GM21390 (cell line): ENCODE data around the gene GP1BA.

Experiments used
- ATAC-seq: cut with Tn5 transposase; IDR thresholded peaks from one replicate; pipeline ENCODE4 v1.9.1; 2021; ENCODE audit not compliant: unreplicated experiment

The GP1BA gene

GRCh38 chr17:4931963-4932362, at the start of gene GP1BA:
TSS of gene GP1BA (plus strand) at chr17:4932277. CDS start at chr17:4932605, 328 bp downstream.
- no peak for ATAC-seq

- ATAC-seq: no peak
Measured at GRCh38 chr17:4884489-4884888, 47.6 kb upstream of the GP1BA start.

GRCh38 chr17:4886830-4887229, 45.2 kb upstream of the GP1BA start:
- no peak for ATAC-seq

- ATAC-seq: no peak
Measured at GRCh38 chr17:4887581-4887980, 44.5 kb upstream of the GP1BA start.

- ATAC-seq: no peak
Measured at GRCh38 chr17:4891411-4892410, 40.4 kb upstream of the GP1BA start.

- no peak for ATAC-seq
Measured at GRCh38 chr17:4892499-4893221, 39.4 kb upstream of the GP1BA start.

DNA sequence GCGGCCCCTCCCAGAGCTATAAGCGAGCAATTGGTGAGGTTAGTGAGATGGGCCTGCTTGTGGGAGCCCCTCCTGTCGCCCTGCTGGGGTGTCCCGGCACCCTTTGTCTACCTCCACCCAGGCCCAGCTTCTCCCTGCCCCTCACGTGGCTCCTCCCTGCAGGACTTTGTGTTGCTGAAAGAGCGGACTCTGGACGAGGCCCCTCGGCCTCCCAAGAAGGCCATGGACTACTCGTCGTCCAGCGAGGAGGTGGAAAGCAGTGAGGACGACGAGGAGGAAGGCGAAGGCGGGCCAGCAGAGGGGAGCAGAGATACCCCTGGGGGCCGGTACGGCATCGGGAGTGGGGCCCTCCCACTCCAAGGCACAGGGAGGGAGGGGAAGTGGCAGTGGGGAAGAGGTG, 38.8 kb upstream of the GP1BA start:
- no peak for ATAC-seq

DNA sequence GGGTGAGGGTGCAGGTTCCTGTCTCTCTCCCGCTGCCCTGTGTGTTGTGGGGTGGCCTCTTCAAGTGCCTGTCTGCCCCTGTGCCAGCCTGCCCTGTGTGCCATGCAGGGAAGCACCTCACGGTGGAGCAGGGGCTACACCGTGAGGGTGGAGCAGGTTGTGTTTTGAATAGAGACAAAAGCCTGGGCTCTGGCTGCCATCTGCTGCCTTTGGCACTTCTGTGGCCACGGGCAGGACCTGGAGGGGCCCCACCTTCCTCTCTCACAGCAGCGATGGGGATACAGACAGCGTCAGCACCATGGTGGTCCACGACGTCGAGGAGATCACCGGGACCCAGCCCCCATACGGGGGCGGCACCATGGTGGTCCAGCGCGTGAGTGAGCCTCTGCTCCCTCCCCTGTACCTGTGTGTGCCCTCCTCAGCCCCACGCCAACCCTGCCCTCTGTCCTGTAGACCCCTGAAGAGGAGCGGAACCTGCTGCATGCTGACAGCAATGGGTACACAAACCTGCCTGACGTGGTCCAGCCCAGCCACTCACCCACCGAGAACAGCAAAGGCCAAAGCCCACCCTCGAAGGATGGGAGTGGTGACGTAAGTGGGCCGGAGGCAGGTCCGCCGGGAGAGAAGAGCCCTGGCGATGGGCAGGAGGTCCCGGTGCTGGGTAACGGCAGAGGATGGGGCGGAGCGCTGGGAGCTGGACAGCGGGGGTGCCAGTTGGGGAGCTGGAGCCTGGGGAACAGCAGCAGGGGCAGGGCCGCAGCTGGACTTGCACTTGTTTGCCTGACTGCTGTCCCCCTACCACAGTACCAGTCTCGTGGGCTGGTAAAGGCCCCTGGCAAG, 38.1 kb upstream of the GP1BA start:
- no peak for ATAC-seq

DNA sequence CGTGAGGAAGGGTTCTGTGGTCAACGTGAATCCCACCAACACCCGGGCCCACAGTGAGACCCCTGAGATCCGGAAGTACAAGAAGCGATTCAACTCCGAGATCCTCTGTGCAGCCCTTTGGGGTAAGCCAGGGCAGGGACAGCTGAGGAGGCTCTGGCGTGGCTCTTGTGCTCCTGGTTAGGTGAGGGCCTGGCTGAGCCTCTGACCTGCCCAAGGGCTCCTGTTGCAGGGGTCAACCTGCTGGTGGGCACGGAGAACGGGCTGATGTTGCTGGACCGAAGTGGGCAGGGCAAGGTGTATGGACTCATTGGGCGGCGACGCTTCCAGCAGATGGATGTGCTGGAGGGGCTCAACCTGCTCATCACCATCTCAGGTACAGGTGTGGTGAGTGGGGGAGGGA, 37.0 kb upstream of the GP1BA start:
- no peak for ATAC-seq

- ATAC-seq: no peak
Measured at GRCh38 chr17:4895657-4896331, 36.3 kb upstream of the GP1BA start.

DNA sequence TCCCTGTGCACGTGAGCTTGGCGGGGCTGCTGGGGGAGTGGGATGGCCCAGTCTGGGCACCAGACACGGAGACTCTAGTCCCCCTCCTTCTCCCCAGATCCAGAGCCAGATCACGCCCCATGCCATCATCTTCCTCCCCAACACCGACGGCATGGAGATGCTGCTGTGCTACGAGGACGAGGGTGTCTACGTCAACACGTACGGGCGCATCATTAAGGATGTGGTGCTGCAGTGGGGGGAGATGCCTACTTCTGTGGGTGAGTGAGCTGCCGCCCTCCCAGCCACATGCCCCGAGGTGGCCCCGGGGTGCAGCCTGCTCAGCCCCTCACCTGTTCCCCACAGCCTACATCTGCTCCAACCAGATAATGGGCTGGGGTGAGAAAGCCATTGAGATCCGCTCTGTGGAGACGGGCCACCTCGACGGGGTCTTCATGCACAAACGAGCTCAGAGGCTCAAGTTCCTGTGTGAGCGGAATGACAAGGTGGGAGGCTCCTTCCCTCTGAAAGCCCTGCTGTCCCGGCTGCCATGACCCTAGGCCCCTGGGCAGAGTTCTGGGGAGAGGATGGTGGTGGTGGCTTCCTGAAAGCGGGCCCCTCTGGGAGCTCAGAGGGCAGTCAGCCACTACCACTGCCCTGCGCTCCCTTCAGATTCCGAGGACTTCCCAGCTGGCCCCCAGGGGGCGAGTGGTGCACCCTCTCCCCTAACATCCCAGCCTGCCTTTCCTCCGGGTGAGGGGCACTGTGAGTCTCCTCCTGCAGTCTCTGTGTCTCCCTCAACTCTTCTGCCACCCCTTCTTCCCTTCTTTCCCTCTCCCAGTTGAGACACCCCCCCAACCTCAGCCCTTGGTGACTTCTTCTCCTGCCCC, 35.5 kb upstream of the GP1BA start:
- ATAC-seq: no peak

DNA sequence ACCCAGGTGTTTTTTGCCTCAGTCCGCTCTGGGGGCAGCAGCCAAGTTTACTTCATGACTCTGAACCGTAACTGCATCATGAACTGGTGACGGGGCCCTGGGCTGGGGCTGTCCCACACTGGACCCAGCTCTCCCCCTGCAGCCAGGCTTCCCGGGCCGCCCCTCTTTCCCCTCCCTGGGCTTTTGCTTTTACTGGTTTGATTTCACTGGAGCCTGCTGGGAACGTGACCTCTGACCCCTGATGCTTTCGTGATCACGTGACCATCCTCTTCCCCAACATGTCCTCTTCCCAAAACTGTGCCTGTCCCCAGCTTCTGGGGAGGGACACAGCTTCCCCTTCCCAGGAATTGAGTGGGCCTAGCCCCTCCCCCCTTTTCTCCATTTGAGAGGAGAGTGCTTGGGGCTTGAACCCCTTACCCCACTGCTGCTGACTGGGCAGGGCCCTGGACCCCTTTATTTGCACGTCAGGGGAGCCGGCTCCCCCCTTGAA, 34.8 kb upstream of the GP1BA start:
- no peak for ATAC-seq

GRCh38 chr17:4897785-4898184, 34.3 kb upstream of the GP1BA start:
- ATAC-seq: no peak

DNA sequence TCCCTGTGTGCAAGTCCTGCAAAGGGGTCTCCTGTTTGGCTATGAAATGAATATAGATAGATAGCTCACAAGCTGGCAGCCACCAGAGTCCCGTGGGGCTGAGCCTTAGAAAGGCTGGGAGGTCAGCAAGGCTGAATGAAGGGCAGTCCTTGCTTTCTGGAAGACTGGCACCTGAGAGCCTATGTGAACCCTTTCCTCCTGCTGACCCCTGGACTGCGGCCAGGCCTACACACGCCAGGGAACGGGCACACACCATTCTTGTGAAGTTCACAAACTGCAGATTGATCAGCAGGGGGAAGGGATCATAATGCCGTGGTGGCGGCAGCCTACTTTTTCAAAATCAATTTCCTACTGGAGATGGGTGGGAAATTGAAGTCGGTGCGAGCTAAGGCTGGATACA, 33.7 kb upstream of the GP1BA start:
- ATAC-seq: no peak

DNA sequence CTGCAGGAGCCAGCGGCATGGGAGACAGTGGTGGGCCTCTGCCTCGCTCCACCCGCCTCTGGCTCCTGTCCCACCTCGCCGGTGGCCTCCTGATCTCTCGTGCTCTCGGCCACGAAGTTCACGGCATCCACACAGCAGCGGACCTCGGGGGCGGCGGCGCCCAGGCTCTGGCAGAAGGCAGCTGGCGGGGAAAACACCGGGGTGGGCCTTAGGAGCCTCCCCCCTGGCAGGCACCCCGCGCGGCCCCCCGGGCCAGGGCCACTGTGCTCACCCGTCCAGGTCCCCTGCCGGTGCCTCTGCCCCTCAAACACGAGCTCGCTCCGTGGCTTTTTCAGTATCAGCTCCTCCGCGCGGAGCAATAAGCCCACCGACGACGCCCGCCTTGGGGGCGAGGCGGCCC, 33.1 kb upstream of the GP1BA start:
- ATAC-seq: no peak

DNA sequence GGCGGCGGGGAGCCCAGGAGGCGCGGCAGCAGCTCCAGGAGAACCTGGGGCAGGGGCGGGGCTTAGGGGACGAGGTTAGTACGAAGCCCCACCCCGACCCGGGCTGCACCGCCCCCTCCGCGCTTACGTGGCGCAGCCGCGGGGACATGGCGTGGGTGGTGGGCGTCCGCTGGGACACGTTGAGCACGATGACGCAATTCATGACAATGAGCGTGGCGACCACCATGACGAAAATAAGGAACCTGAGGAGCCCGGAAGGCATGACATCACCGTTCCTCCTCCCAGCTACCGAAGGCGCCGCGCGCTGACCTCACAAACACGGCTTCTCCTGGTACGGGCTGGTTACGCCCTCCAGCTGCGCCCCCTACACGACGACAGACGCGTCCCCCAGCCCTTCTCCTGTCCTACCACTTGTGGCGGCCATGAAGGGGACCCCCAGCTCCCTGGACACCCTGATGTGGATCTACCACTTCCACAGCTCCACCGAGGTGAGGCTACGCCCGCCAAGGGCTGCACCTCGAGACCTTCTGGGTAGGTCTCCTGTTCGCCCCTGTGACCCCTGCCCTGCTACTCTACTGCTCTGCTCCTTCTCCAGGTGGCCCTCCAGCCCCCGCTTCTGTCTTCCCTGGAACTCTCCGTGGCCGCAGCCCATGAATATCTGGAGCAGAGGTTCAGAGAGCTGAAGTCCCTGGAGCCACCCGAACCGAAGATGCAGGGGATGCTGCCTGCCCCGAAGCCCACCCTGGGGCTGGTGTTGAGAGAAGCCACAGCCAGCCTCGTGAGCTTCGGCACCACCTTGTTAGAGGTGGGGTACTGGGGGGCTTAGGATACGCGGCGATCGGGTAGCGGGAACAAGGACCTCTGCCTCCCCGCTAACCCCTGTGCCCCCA, 32.5 kb upstream of the GP1BA start, which contains the start of gene C17orf107:
Gene C17orf107, plus strand, starts transcription at position 196 of the 890 bp plus-strand sequence. Its CDS starts 227 bp downstream, at position 423.
- ATAC-seq: no peak

- ATAC-seq: no peak
Measured at GRCh38 chr17:4900231-4901107, 31.6 kb upstream of the GP1BA start.
